IPS-NIHi11 (cell line): ENCODE results near the gene PFKP.

Source experiments
- DNase-seq: peaks from one replicate; pipeline ENCODE4 v3.0.0; 2012; ENCODE audit warnings: mixed read lengths, low spot score

The PFKP gene

GRCh38 chr10:3071405-3072198 lies 4.3 kb downstream of the PFKP start:
- DNase-seq: no peak

- DNase-seq: no peak
Observed at GRCh38 chr10:3072641-3073360, 5.5 kb downstream of the PFKP start.

GRCh38 chr10:3074145-3074665 lies 6.9 kb downstream of the PFKP start:
- DNase-seq: no peak

- DNase-seq: no peak
Observed at GRCh38 chr10:3074985-3075600, 7.7 kb downstream of the PFKP start.

- DNase-seq: no peak
Observed at GRCh38 chr10:3076138-3076537, 8.8 kb downstream of the PFKP start.

- DNase-seq: no peak
Observed at GRCh38 chr10:3077509-3077908, 10.2 kb downstream of the PFKP start.

- peak; percentile 42 for DNase-seq
Observed at GRCh38 chr10:3077940-3078630, 10.7 kb downstream of the PFKP start.

GRCh38 chr10:3081383-3081981 lies 14.1 kb downstream of the PFKP start:
- no peak for DNase-seq

- no peak for DNase-seq
Observed at GRCh38 chr10:3082290-3082689, 14.9 kb downstream of the PFKP start.

- no peak for DNase-seq
Observed at GRCh38 chr10:3085785-3086567, 18.6 kb downstream of the PFKP start.

GRCh38 chr10:3090388-3090787 lies 23.0 kb downstream of the PFKP start:
- DNase-seq: no peak

- DNase-seq: peak; percentile 69
Observed at GRCh38 chr10:3090914-3091787, 23.8 kb downstream of the PFKP start.

- no peak for DNase-seq
Observed at GRCh38 chr10:3091921-3092320, 24.6 kb downstream of the PFKP start.

- DNase-seq: no peak
Observed at GRCh38 chr10:3093996-3094395, 26.6 kb downstream of the PFKP start.

- DNase-seq: no peak
Observed at GRCh38 chr10:3094609-3095036, 27.3 kb downstream of the PFKP start.

- DNase-seq: no peak
Observed at GRCh38 chr10:3095373-3096139, 28.2 kb downstream of the PFKP start.

- DNase-seq: no peak
Observed at GRCh38 chr10:3096149-3096548, 28.8 kb downstream of the PFKP start.

GRCh38 chr10:3097160-3097559 lies 29.8 kb downstream of the PFKP start:
- DNase-seq: no peak

- DNase-seq: no peak
Observed at GRCh38 chr10:3098689-3099088, 31.3 kb downstream of the PFKP start.
